IMR-90 (cell line): Measurements from ENCODE around the gene PCSK6. TPM values are rescaled to one million over a fixed set of nuclear protein-coding genes. Genes with fewer than 3 reads are reported as not detected.

Experiments used
- ATAC-seq: fragments of 200-7000 bp; cut with Tn5 transposase; 2 replicates; pipeline ENCODE4 v1.9.1; 2020; ENCODE audit warnings: low read depth, mild to moderate bottlenecking, moderate library complexity
- BruUV-seq: library from RNA; stranded (reverse); fragments of 400-500 nt; replicated peaks from 2 replicates; lab custom pipeline; 2021; lab: Mats Ljungman, UMichigan
- CTCF ChIA-PET: fragments of 300-600 bp; formaldehyde crosslinking; extraction: SDS; loops from one replicate; lab custom pipeline; 2021; ENCODE audit warnings: antibody characterized with exemption; lab: Yijun Ruan, JAX
- POLR2A ChIA-PET: fragments of 300-600 bp; sonication (Branson Sonifier 250); formaldehyde crosslinking; loops from one replicate; lab custom pipeline; 2022; ENCODE audit warnings: antibody characterized with exemption; ENCODE audit not compliant: unreplicated experiment; lab: Charles Lee
- DNase-seq: peaks from one replicate; pipeline ENCODE4 v3.0.0; 2013
- H2AFZ ChIP-seq: replicated peaks from 2 replicates; pipeline ENCODE3; 2013; ENCODE audit warnings: low read length, mild to moderate bottlenecking; ENCODE audit not compliant: poor library complexity
- H2AK5ac ChIP-seq: 2 replicates; pipeline ENCODE4 v1.6.1; 2013; ENCODE audit warnings: low read depth, low read length, inconsistent platforms
- H2AK9ac ChIP-seq: replicated peaks from 2 replicates; pipeline ENCODE3; 2013; ENCODE audit warnings: mild to moderate bottlenecking, low read depth, low read length, moderate library complexity; ENCODE audit not compliant: poor library complexity
- H2BK120ac ChIP-seq: 2 replicates; pipeline ENCODE4 v1.6.1; 2013; ENCODE audit warnings: low read depth, low read length, inconsistent platforms
- H2BK15ac ChIP-seq: 3 replicates; pipeline ENCODE4 v1.6.1; 2013; ENCODE audit warnings: low read depth, low read length, inconsistent platforms
- H2BK20ac ChIP-seq: 2 replicates; pipeline ENCODE4 v1.6.1; 2013; ENCODE audit warnings: low read depth, mild to moderate bottlenecking, inconsistent platforms, low read length, moderate library complexity
- H2BK5ac ChIP-seq: 2 replicates; pipeline ENCODE4 v1.6.1; 2013; ENCODE audit warnings: mild to moderate bottlenecking, low read depth, low read length, inconsistent platforms; ENCODE audit not compliant: poor library complexity, severe bottlenecking
- H3K14ac ChIP-seq: replicated peaks from 2 replicates; pipeline ENCODE4 v1.6.1; 2013; ENCODE audit warnings: low read depth, low read length, inconsistent platforms
- H3K18ac ChIP-seq: 2 replicates; pipeline ENCODE4 v1.6.1; 2013; ENCODE audit warnings: low read depth, low read length, control low read depth
- H3K23ac ChIP-seq: 2 replicates; pipeline ENCODE4 v1.6.1; 2013; ENCODE audit warnings: low read depth, low read length, inconsistent platforms
- H3K27ac ChIP-seq: 2 replicates; pipeline ENCODE4 v1.5.1; 2013; ENCODE audit warnings: mild to moderate bottlenecking, control low read depth, low read length; ENCODE audit not compliant: insufficient read depth
- H3K27me3 ChIP-seq: 2 replicates; pipeline ENCODE4 v1.6.1; 2013; ENCODE audit warnings: low read length; ENCODE audit not compliant: control insufficient read depth, insufficient read depth
- H3K36me3 ChIP-seq: 2 replicates; pipeline ENCODE4 v1.6.1; 2013; ENCODE audit warnings: low read length, mixed read lengths; ENCODE audit not compliant: control insufficient read depth, insufficient read depth
- H3K4ac ChIP-seq: 2 replicates; pipeline ENCODE4 v1.6.1; 2013; ENCODE audit warnings: low read depth, low read length, inconsistent platforms
- H3K4me1 ChIP-seq: 2 replicates; pipeline ENCODE4 v1.6.1; 2013; ENCODE audit warnings: low read length, mixed read lengths; ENCODE audit not compliant: control insufficient read depth, insufficient read depth
- H3K4me2 ChIP-seq: 2 replicates; pipeline ENCODE4 v1.6.1; 2013; ENCODE audit warnings: low read depth, mild to moderate bottlenecking, control low read depth, low read length, moderate library complexity
- H3K4me3 ChIP-seq: 2 replicates; pipeline ENCODE4 v1.5.1; 2013; ENCODE audit warnings: low read depth, mild to moderate bottlenecking, control low read depth, low read length, moderate library complexity; ENCODE audit not compliant: insufficient read depth
- H3K56ac ChIP-seq: 2 replicates; pipeline ENCODE4 v1.6.1; 2013; ENCODE audit warnings: low read length, inconsistent platforms; ENCODE audit not compliant: insufficient read depth; ENCODE audit errors: extremely low read depth
- H3K79me1 ChIP-seq, 2 experiments: 2 replicates each; pipeline ENCODE4 v1.6.1; 2013; ENCODE audit warnings: low read length in 2 of 2, inconsistent platforms in 1 of 2, low read depth in 1 of 2
- H3K9ac ChIP-seq: 2 replicates; pipeline ENCODE4 v1.6.1; 2013; ENCODE audit warnings: low read depth, low read length, control low read depth
- H3K9me1 ChIP-seq: 2 replicates; pipeline ENCODE4 v1.6.1; 2013; ENCODE audit warnings: low read length, inconsistent platforms; ENCODE audit not compliant: insufficient read depth
- H3K9me3 ChIP-seq: 2 replicates; pipeline ENCODE4 v1.6.1; 2013; ENCODE audit warnings: low read length; ENCODE audit not compliant: control insufficient read depth, insufficient read depth
- H4K20me1 ChIP-seq: 2 replicates; pipeline ENCODE4 v1.6.1; 2013; ENCODE audit warnings: low read length, inconsistent platforms; ENCODE audit not compliant: insufficient read depth
- H4K5ac ChIP-seq: 2 replicates; pipeline ENCODE4 v1.6.1; 2013; ENCODE audit warnings: mild to moderate bottlenecking, low read depth, low read length, control low read depth
- H4K8ac ChIP-seq, 2 experiments: 2 replicates each; pipeline ENCODE4 v1.6.1; 2013; ENCODE audit warnings: low read depth in 2 of 2, low read length in 2 of 2, control low read depth in 1 of 2, inconsistent platforms in 1 of 2
- H4K91ac ChIP-seq: 2 replicates; pipeline ENCODE4 v1.6.1; 2013; ENCODE audit warnings: low read depth, low read length, inconsistent platforms; ENCODE audit not compliant: insufficient read depth
- CEBPB ChIP-seq: IDR thresholded peaks from 2 replicates; pipeline ENCODE4 v1.6.1; 2012; ENCODE audit warnings: low read depth, low read length, improper control_type of control experiment
- CHD1 ChIP-seq: IDR thresholded peaks from 2 replicates; pipeline ENCODE4 v1.6.1; 2012; ENCODE audit warnings: low read depth, low read length, improper control_type of control experiment
- ELK1 ChIP-seq: fragments of 150-350 bp; IDR thresholded peaks from 2 replicates; pipeline ENCODE4 v1.6.1; 2016; ENCODE audit warnings: low read depth, mild to moderate bottlenecking, low read length, moderate library complexity, borderline replicate concordance
- FOS ChIP-seq: fragments of 150-350 bp; IDR thresholded peaks from 2 replicates; pipeline ENCODE4 v1.6.1; 2016; ENCODE audit warnings: low read depth, low read length
- MAFK ChIP-seq: IDR thresholded peaks from 2 replicates; pipeline ENCODE4 v1.6.1; 2012; ENCODE audit warnings: low read depth, low read length, improper control_type of control experiment
- NFE2L2 ChIP-seq: fragments of 150-350 bp; IDR thresholded peaks from 2 replicates; pipeline ENCODE4 v1.6.1; 2016; ENCODE audit warnings: low read depth, mild to moderate bottlenecking, low read length
- POLR2A ChIP-seq: IDR thresholded peaks from 2 replicates; pipeline ENCODE4 v1.6.1; 2012; ENCODE audit warnings: mild to moderate bottlenecking, low read depth, low read length
- RAD21 ChIP-seq: IDR thresholded peaks from 2 replicates; pipeline ENCODE4 v1.6.1; 2012; ENCODE audit warnings: low read length, improper control_type of control experiment
- RCOR1 ChIP-seq: IDR thresholded peaks from 2 replicates; pipeline ENCODE4 v1.6.1; 2012; ENCODE audit warnings: mild to moderate bottlenecking, low read length, improper control_type of control experiment; ENCODE audit not compliant: insufficient replicate concordance
- RFX5 ChIP-seq: IDR thresholded peaks from 2 replicates; pipeline ENCODE4 v1.8.0; 2012; ENCODE audit warnings: low read depth, mild to moderate bottlenecking, low read length, moderate library complexity
- USF2 ChIP-seq: fragments of 150-350 bp; IDR thresholded peaks from 2 replicates; pipeline ENCODE4 v1.6.1; 2017; ENCODE audit warnings: mild to moderate bottlenecking, antibody characterized with exemption, low read length, low read depth
- WGBS, 2 experiments: methylation state at CpG; one replicate each; pipeline versions ENCODE4 v1.1.5 to v1.1.7; 2013; ENCODE audit warnings: missing lambda C conversion rate in 2 of 2; ENCODE audit not compliant: insufficient read length in 1 of 2; ENCODE audit errors: extremely low coverage in 2 of 2; 5-methylcytosine and 5-hydroxymethylcytosine counted together
- dilution Hi-C: fragments of 300-500 bp; cut with HindIII; formaldehyde crosslinking; loops from one replicate; pipeline ENCODE4 v1.14.3; 2018; ENCODE audit warnings: low sequenced_read_pairs; ENCODE audit not compliant: unreplicated experiment
- in situ Hi-C: fragments of 300-500 bp; cut with MboI; formaldehyde crosslinking; loops from 3 replicates; pipeline ENCODE4 v1.14.3; 2019; ENCODE audit warnings: low sequenced_read_pairs, inconsistent platforms, mixed read lengths
- intact Hi-C: fragments of 100-400 bp; cut with micrococcal nuclease; formaldehyde crosslinking; loops from 2 replicates; pipeline ENCODE4 v1.10.0; 2022
- polyA plus RNA-seq, 3 experiments: library from polyadenylated mRNA; depleted of rRNA; stranded (reverse); fragments of >200 nt; gene quantifications; 2 replicates each; pipeline ENCODE4 v1.2.3, GENCODE V29; 2012; ENCODE audit warnings: low replicate concordance in 1 of 3
- total RNA-seq: library from RNA; depleted of rRNA; stranded (reverse); fragments of >200 nt; gene quantifications from 2 replicates; pipeline ENCODE4 v1.2.3, GENCODE V29; 2012
- TF ChIP-seq, protein P1 (sequence below): conservative IDR thresholded peaks from 2 replicates; pipeline ENCODE4 v1.5.1; 2012; ENCODE audit warnings: mild to moderate bottlenecking, low read depth, low read length, improper control_type of control experiment

The PCSK6 gene
- total and polyA plus RNA-seq, 2 of the 4 experiments (the other 2 are of a cell fraction): not detected

DNA sequence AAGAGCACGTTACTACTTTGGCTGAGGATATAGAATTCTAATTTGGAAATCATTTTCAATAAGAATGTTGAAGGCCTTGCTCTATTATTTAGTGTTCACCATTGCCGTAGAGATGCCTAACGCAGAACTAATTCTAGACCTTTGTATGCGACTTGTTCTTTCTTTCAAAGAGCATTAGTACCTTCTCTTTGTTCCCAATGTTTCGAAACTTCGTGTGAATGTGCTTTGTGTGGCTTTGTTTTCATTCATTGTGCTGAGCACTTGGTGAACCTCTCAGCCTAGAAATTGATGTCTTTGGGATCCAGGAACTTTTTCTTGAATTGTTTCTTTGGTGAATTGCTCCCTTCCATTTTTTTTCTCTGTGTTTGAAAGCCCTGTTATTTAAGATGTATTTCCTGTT lies 19.8 kb upstream of the PCSK6 start (continued):
- no peak for TF ChIP-seq USF2
- TF ChIP-seq CHD1: no peak
- TF ChIP-seq FOS: no peak
- no peak for TF ChIP-seq POLR2A

GRCh38 chr15:101506491-101506890 lies 17.0 kb upstream of the PCSK6 start:
- H3K56ac ChIP-seq: no peak overlapping the region
- no peak overlapping the region for H2AFZ ChIP-seq
- H3K4me3 ChIP-seq: no peak overlapping the region
- H4K8ac ChIP-seq: no peak overlapping the region
- intact Hi-C loops (no loop called here), dilution Hi-C loops (no loop called here), in situ Hi-C loops (no loop called here)
- H3K9me1 ChIP-seq: no peaks in the 10 kb centered on the region
- H2AK9ac ChIP-seq: no peak overlapping the region
- H2BK5ac ChIP-seq: no peak overlapping the region
- TF ChIP-seq, protein P1, sequence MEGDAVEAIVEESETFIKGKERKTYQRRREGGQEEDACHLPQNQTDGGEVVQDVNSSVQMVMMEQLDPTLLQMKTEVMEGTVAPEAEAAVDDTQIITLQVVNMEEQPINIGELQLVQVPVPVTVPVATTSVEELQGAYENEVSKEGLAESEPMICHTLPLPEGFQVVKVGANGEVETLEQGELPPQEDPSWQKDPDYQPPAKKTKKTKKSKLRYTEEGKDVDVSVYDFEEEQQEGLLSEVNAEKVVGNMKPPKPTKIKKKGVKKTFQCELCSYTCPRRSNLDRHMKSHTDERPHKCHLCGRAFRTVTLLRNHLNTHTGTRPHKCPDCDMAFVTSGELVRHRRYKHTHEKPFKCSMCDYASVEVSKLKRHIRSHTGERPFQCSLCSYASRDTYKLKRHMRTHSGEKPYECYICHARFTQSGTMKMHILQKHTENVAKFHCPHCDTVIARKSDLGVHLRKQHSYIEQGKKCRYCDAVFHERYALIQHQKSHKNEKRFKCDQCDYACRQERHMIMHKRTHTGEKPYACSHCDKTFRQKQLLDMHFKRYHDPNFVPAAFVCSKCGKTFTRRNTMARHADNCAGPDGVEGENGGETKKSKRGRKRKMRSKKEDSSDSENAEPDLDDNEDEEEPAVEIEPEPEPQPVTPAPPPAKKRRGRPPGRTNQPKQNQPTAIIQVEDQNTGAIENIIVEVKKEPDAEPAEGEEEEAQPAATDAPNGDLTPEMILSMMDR: no peak
- TF ChIP-seq RFX5 (no peak), MAFK (no peak), CEBPB (no peak), NFE2L2 (no peak), CHD1 (no peak), ELK1 (no peak), RCOR1 (no peak), RAD21 (no peak), POLR2A (no peak)
- H3K9me3 ChIP-seq: no peaks in the 10 kb centered on the region
- ChIA-PET CTCF (no interaction called here), POLR2A (no interaction called here)
- H3K36me3 ChIP-seq: no peaks in the 10 kb centered on the region
- WGBS, 2 experiments: no CpG with 5 or more reads among the region's 8 CpGs
- no peak overlapping the region for H2BK120ac ChIP-seq
- peaks cover 14% of the 10 kb centered on the region for H3K27me3 ChIP-seq
- no peaks in the 10 kb centered on the region for H3K79me1 ChIP-seq
- H4K91ac ChIP-seq: no peak overlapping the region
- no peak for ATAC-seq
- no peaks in the 10 kb centered on the region for H4K20me1 ChIP-seq
- no peak overlapping the region for H3K23ac ChIP-seq
- H2BK20ac ChIP-seq: no peak overlapping the region
- no peak overlapping the region for H3K4me2 ChIP-seq
- no peak overlapping the region for H3K18ac ChIP-seq
- no peak overlapping the region for H3K27ac ChIP-seq
- no peak overlapping the region for H3K9ac ChIP-seq
- H2AK5ac ChIP-seq: no peak overlapping the region
- H3K4ac ChIP-seq: no peak overlapping the region
- no peaks in the 10 kb centered on the region for H3K4me1 ChIP-seq
- no peak overlapping the region for H3K14ac ChIP-seq
- no peak overlapping the region for H2BK15ac ChIP-seq
- BruUV-seq: no TSS peak
- DNase-seq: no peak
- H4K5ac ChIP-seq: no peak overlapping the region
